NB4 (cell line): ENCODE results near the gene GRIK4.

ENCODE experiments used
- POLR2A ChIP-seq: IDR thresholded peaks from 2 replicates; pipeline ENCODE4 v1.6.1; 2011; ENCODE audit warnings: mild to moderate bottlenecking; ENCODE audit not compliant: insufficient read length; ENCODE audit errors: extremely low read depth
- TF ChIP-seq, protein P1 (sequence below): IDR thresholded peaks from one replicate; pipeline ENCODE4 v1.5.1; 2012; ENCODE audit warnings: low read depth, low read length

DNA sequence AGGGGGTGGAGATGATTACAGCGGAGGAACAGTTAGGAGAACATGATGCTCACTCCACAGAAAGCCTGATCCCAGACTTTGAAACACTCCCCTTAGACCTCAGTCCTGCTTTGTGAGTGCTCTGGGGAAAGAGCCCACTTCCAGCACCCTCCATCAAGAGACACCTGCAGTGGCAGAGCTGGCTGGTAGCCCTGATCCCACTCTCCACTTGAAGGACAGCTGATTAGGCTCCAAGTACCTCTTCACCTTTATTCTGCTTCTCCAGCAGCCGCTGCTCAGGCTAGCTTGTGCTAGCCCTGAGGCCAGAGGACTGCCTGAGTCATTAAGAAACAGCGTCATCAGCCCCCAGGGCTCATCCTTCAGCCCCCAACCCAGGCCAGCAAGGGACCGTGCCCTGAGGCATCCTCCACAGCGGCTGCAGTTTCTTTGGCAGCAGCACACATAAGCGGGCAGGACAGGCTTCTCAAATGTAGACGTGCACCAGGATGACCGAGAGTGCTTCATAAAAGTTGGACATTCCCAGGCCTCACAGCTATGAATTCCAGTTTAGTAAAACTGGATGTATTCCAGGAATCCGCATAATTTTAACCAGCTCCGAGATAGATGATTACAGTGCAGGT is 366.3 kb downstream of the GRIK4 start:
- TF ChIP-seq, protein P1, sequence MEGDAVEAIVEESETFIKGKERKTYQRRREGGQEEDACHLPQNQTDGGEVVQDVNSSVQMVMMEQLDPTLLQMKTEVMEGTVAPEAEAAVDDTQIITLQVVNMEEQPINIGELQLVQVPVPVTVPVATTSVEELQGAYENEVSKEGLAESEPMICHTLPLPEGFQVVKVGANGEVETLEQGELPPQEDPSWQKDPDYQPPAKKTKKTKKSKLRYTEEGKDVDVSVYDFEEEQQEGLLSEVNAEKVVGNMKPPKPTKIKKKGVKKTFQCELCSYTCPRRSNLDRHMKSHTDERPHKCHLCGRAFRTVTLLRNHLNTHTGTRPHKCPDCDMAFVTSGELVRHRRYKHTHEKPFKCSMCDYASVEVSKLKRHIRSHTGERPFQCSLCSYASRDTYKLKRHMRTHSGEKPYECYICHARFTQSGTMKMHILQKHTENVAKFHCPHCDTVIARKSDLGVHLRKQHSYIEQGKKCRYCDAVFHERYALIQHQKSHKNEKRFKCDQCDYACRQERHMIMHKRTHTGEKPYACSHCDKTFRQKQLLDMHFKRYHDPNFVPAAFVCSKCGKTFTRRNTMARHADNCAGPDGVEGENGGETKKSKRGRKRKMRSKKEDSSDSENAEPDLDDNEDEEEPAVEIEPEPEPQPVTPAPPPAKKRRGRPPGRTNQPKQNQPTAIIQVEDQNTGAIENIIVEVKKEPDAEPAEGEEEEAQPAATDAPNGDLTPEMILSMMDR: no peak
- no peak for TF ChIP-seq POLR2A
